HL-60 (cell line): ENCODE results near the gene MOV10L1.

ENCODE experiments used
- DNase-seq, 2 experiments: peaks; one replicate each; pipeline ENCODE4 v3.0.0-alpha.2; 2010 to 2020; ENCODE audit warnings: low read depth in 1 of 2, low spot score in 1 of 2
- H3K27ac ChIP-seq: fragments of 250-450 bp; sonication (Bioruptor Pico); replicated peaks from 2 replicates; pipeline ENCODE4 v1.5.1; 2020; ENCODE audit warnings: mild to moderate bottlenecking, moderate library complexity
- H3K27me3 ChIP-seq: fragments of 250-450 bp; sonication (Bioruptor Pico); 2 replicates; pipeline ENCODE4 v1.5.1; 2021; ENCODE audit warnings: mild to moderate bottlenecking, moderate library complexity; ENCODE audit not compliant: insufficient read depth, poor library complexity, severe bottlenecking
- H3K4me3 ChIP-seq: replicated peaks from 2 replicates; pipeline ENCODE4 v1.5.1; 2011; ENCODE audit warnings: mild to moderate bottlenecking, control low read depth, low read length; ENCODE audit not compliant: insufficient read depth
- CTCF ChIP-seq: IDR thresholded peaks from one replicate; pipeline ENCODE4 v1.5.1; 2011; ENCODE audit warnings: low read length, control low read depth, inconsistent platforms; ENCODE audit not compliant: insufficient read depth
- GABPA ChIP-seq: IDR thresholded peaks from 2 replicates; pipeline ENCODE4 v1.6.1; 2012; ENCODE audit warnings: low read depth
- POLR2AphosphoS5 ChIP-seq: IDR thresholded peaks from 2 replicates; pipeline ENCODE4 v1.6.1; 2012; ENCODE audit warnings: low read depth
- SPI1 ChIP-seq: IDR thresholded peaks from 2 replicates; pipeline ENCODE4 v1.6.1; 2012; ENCODE audit warnings: low read depth, mild to moderate bottlenecking, borderline replicate concordance
- long read RNA-seq: library from polyadenylated mRNA; unstranded; transcript quantifications from one replicate; pipeline ENCODE4 v2.0.0, GENCODE V29; 2020
- TF ChIP-seq, protein P1 (sequence below): IDR thresholded peaks from 2 replicates; pipeline ENCODE4 v1.6.1; 2012; ENCODE audit warnings: low read depth; ENCODE audit not compliant: insufficient replicate concordance

Gene MOV10L1
- long read RNA-seq, result 0 reads

GRCh38 chr22:50089682-50090411, at the start of gene MOV10L1:
MOV10L1 (plus strand) TSS chr22:50090006; CDS start chr22:50090089, 83 bp downstream.
- TF ChIP-seq POLR2AphosphoS5, result no peak
- no peak for TF ChIP-seq GABPA
- TF ChIP-seq CTCF, result no peak
- TF ChIP-seq, protein P1, sequence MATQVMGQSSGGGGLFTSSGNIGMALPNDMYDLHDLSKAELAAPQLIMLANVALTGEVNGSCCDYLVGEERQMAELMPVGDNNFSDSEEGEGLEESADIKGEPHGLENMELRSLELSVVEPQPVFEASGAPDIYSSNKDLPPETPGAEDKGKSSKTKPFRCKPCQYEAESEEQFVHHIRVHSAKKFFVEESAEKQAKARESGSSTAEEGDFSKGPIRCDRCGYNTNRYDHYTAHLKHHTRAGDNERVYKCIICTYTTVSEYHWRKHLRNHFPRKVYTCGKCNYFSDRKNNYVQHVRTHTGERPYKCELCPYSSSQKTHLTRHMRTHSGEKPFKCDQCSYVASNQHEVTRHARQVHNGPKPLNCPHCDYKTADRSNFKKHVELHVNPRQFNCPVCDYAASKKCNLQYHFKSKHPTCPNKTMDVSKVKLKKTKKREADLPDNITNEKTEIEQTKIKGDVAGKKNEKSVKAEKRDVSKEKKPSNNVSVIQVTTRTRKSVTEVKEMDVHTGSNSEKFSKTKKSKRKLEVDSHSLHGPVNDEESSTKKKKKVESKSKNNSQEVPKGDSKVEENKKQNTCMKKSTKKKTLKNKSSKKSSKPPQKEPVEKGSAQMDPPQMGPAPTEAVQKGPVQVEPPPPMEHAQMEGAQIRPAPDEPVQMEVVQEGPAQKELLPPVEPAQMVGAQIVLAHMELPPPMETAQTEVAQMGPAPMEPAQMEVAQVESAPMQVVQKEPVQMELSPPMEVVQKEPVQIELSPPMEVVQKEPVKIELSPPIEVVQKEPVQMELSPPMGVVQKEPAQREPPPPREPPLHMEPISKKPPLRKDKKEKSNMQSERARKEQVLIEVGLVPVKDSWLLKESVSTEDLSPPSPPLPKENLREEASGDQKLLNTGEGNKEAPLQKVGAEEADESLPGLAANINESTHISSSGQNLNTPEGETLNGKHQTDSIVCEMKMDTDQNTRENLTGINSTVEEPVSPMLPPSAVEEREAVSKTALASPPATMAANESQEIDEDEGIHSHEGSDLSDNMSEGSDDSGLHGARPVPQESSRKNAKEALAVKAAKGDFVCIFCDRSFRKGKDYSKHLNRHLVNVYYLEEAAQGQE, result no peak
- no peak for TF ChIP-seq SPI1
- no peak within 1 kb of the TSS for H3K4me3 ChIP-seq
- no peaks in the 10 kb centered on the region for H3K27me3 ChIP-seq
- DNase-seq, result no peak
- no peak within 1 kb of the TSS for H3K27ac ChIP-seq

DNA sequence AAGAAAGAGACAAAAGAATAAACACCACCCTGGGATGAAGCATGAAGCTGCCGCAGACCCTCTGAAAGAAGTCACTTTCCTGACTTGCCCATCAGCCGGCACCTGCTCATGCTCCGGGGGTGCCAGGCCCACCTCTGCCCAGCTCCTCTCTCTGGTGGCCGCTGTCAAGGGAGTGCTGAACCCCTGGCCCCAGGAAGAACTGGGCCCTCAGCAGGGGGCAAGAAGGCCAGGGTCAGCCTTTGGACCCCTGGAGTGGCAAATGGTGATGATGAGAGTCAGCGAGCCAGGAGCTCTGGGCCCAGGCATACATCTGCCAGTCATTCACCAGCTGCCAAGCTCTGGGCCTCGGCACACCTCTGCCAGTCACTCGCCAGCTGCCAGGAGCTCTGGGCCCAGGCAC, 49.1 kb upstream of the MOV10L1 start:
- TF ChIP-seq, protein P1, result no peak
- TF ChIP-seq SPI1 (no peak), POLR2AphosphoS5 (no peak), CTCF (no peak), GABPA (no peak)
- Histone ChIP-seq H3K4me3 (no peak overlapping the region), H3K27ac (no peak overlapping the region), H3K27me3 (peaks cover 14% of the 10 kb centered on the region)
- no peak for DNase-seq

DNA sequence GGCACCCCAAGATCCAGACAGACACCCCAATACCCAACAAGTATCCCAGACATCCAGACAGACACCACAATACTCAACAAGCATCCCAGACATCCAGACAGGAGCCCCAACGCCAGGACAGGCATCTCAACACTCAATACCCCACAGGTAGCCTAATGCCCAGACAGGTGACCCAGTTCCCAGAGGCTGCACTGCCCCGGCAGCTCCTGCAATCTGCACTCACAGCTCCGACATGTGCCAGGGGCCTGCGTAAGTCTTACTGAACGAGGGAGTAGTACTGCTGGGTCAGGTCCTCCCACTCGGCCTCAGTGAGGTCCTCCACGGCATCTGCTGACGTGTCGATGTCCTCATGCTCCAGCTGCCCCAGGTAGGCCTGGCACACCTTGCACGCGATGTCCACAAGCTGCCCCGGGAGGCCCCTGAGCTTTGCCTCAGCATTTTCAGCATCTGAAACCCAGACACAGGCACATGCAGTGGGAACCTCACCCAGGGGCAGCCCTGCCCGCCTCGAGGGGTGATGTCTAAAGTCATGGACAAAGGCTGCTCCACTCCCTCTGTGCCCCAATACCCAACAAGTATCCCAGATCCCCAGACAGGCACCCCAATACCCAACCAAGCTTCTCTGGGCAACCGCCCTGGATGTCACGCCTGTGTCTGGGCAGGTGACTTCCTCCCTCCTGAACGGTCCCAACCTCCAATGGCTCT, 48.3 kb upstream of the MOV10L1 start:
- Histone ChIP-seq H3K4me3 (no peak overlapping the region), H3K27me3 (peaks cover 12% of the 10 kb centered on the region), H3K27ac (no peak overlapping the region)
- TF ChIP-seq GABPA (no peak), SPI1 (no peak), CTCF (no peak), POLR2AphosphoS5 (no peak)
- TF ChIP-seq, protein P1, result no peak
- DNase-seq, result no peak
